OCI-LY7 (cell line): ENCODE results near the gene CA12. TPM values are rescaled to one million over a fixed set of nuclear protein-coding genes. Genes with fewer than 3 reads are reported as not detected.

Source experiments
- BruUV-seq: library from RNA; stranded (reverse); fragments of 400-500 nt; replicated peaks from 2 replicates; lab custom pipeline; 2021; lab: Mats Ljungman, UMichigan
- CTCF ChIA-PET: fragments of 300-600 bp; sonication (Branson Sonifier 250); formaldehyde crosslinking; loops from one replicate; lab custom pipeline; 2022; ENCODE audit warnings: antibody characterized with exemption; ENCODE audit not compliant: unreplicated experiment; lab: Charles Lee
- POLR2A ChIA-PET: fragments of 300-600 bp; sonication (Branson Sonifier 250); formaldehyde crosslinking; loops from one replicate; lab custom pipeline; 2022; ENCODE audit warnings: antibody characterized with exemption; lab: Charles Lee
- DNase-seq: peaks from one replicate; pipeline ENCODE4 v3.0.0-alpha.2; 2015; ENCODE audit warnings: low spot score
- H2AFZ ChIP-seq: fragments of 200-600 bp; sonication (generic), shearing (Covaris generic); 2 replicates; pipeline ENCODE4 v1.6.1; 2014; ENCODE audit warnings: mild to moderate bottlenecking, antibody characterized with exemption, low read length, moderate library complexity
- H3K27ac ChIP-seq: fragments of 200-600 bp; sonication (generic); 2 replicates; pipeline ENCODE4 v1.5.1; 2014; ENCODE audit warnings: mixed run types, low read depth, mild to moderate bottlenecking, moderate library complexity, low read length, inconsistent platforms; ENCODE audit not compliant: poor library complexity, severe bottlenecking
- H3K36me3 ChIP-seq: fragments of 200-600 bp; sonication (generic); 2 replicates; pipeline ENCODE4 v1.6.1; 2014; ENCODE audit warnings: mild to moderate bottlenecking, antibody characterized with exemption, low read length, moderate library complexity, mixed read lengths; ENCODE audit not compliant: insufficient read depth
- H3K4me1 ChIP-seq: fragments of 200-600 bp; sonication (generic); 2 replicates; pipeline ENCODE4 v1.5.1; 2014; ENCODE audit warnings: mild to moderate bottlenecking, low read length; ENCODE audit not compliant: insufficient read depth, poor library complexity, severe bottlenecking
- H3K4me2 ChIP-seq: fragments of 200-600 bp; sonication (generic); 2 replicates; pipeline ENCODE4 v1.6.1; 2014; ENCODE audit warnings: mild to moderate bottlenecking, low read length
- H3K4me3 ChIP-seq: fragments of 200-600 bp; sonication (generic); 2 replicates; pipeline ENCODE4 v1.5.1; 2014; ENCODE audit warnings: mild to moderate bottlenecking, low read depth, low read length; ENCODE audit not compliant: poor library complexity, severe bottlenecking
- H3K79me2 ChIP-seq: fragments of 200-600 bp; sonication (generic); 2 replicates; pipeline ENCODE4 v1.6.1; 2016; ENCODE audit warnings: low read depth, mild to moderate bottlenecking, low read length, moderate library complexity, mixed read lengths; ENCODE audit not compliant: insufficient read depth
- H3K9me2 ChIP-seq: fragments of 200-600 bp; sonication (generic); 2 replicates; pipeline ENCODE4 v1.6.1; 2016; ENCODE audit warnings: mild to moderate bottlenecking, low read length, mixed read lengths; ENCODE audit not compliant: insufficient read depth
- H3K9me3 ChIP-seq: fragments of 200-600 bp; sonication (generic); 2 replicates; pipeline ENCODE4 v1.6.1; 2014; ENCODE audit warnings: mild to moderate bottlenecking, mixed run types, low read length, mixed read lengths
- H4K20me1 ChIP-seq: fragments of 200-600 bp; sonication (generic); 2 replicates; pipeline ENCODE4 v1.6.1; 2014; ENCODE audit warnings: mild to moderate bottlenecking, antibody characterized with exemption, low read length, moderate library complexity, mixed read lengths; ENCODE audit not compliant: insufficient read depth
- EZH2phosphoT487 ChIP-seq: fragments of 200-600 bp; sonication (generic); IDR thresholded peaks from 2 replicates; pipeline ENCODE4 v1.6.1; 2018; ENCODE audit warnings: low read depth, borderline replicate concordance, mild to moderate bottlenecking, mixed run types, antibody characterized with exemption, low read length, moderate library complexity, mixed read lengths
- intact Hi-C: fragments of 100-400 bp; cut with micrococcal nuclease; formaldehyde crosslinking; loops from one replicate; pipeline ENCODE4 v1.10.0; 2022; ENCODE audit not compliant: unreplicated experiment
- total RNA-seq, 2 experiments: library from RNA; depleted of rRNA in 1 of 2; stranded (reverse); fragments of >200 nt in 1 of 2; shearing (Covaris generic) in 1 of 2; gene quantifications; 2 replicates each; pipeline ENCODE4 v1.2.3, GENCODE V29; 2014 to 2022
- TF ChIP-seq, protein P1 (sequence below): fragments of 200-600 bp; sonication (generic); conservative IDR thresholded peaks from 2 replicates; pipeline ENCODE4 v1.5.1; 2014; ENCODE audit warnings: mild to moderate bottlenecking, antibody characterized with exemption, low read length, moderate library complexity, mixed read lengths

CA12 gene
- total RNA-seq, 2 experiments from 2014 or later = not detected

DNA sequence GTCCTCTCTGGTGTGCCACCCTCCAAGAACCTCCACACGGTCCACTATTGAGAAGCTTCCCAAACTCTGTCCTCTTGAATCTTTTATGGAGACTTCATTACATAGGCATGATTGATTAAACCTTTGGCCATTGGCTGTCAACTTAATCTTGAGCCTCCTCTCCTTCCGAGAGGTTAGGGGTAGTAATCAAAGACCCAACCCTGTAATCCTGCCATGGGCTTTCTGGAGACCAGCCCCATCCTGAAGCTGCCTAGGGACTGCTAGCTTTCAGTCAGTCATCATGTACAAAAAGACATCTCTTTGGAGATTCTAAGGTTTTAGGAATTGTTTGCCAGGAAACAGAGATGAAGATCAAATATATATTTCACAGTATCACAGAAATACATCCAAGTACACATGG is 67.2 kb downstream of the CA12 start:
- no peak overlapping the region for H3K4me3 ChIP-seq
- POLR2A ChIA-PET = no interaction called here
- no peaks in the 10 kb centered on the region for H3K9me2 ChIP-seq
- no peaks in the 10 kb centered on the region for H3K9me3 ChIP-seq
- intact Hi-C loops = no loop called here
- TF ChIP-seq, protein P1, sequence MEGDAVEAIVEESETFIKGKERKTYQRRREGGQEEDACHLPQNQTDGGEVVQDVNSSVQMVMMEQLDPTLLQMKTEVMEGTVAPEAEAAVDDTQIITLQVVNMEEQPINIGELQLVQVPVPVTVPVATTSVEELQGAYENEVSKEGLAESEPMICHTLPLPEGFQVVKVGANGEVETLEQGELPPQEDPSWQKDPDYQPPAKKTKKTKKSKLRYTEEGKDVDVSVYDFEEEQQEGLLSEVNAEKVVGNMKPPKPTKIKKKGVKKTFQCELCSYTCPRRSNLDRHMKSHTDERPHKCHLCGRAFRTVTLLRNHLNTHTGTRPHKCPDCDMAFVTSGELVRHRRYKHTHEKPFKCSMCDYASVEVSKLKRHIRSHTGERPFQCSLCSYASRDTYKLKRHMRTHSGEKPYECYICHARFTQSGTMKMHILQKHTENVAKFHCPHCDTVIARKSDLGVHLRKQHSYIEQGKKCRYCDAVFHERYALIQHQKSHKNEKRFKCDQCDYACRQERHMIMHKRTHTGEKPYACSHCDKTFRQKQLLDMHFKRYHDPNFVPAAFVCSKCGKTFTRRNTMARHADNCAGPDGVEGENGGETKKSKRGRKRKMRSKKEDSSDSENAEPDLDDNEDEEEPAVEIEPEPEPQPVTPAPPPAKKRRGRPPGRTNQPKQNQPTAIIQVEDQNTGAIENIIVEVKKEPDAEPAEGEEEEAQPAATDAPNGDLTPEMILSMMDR = no peak
- no peak for TF ChIP-seq EZH2phosphoT487
- BruUV-seq = no TSS peak
- H3K36me3 ChIP-seq = no peaks in the 10 kb centered on the region
- DNase-seq = no peak
- H3K79me2 ChIP-seq = no peaks in the 10 kb centered on the region
- CTCF ChIA-PET = no interaction called here
- no peaks in the 10 kb centered on the region for H4K20me1 ChIP-seq
- H3K27ac ChIP-seq = no peak overlapping the region
- no peak overlapping the region for H3K4me2 ChIP-seq
- H2AFZ ChIP-seq = no peak overlapping the region
- no peaks in the 10 kb centered on the region for H3K4me1 ChIP-seq

DNA sequence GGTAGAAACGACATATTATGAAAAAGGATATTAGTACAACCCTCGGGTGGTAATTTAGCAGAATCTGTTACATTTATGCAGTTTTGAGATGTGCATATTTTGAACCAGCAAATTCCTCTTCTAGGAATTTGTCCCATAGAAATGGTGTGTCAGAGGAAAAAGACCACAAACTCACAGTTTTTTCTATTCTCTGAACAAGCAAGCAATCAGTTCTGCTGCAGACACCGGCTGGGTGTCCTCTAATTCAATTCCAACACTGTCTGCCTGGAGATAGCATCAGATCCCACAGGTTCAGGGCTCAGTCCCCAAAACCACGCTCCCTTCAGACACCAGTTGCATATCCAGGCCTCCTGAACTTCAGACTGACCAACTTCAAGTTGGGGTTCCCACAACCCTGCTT is 67.8 kb downstream of the CA12 start:
- Histone ChIP-seq H3K4me1 (no peaks in the 10 kb centered on the region), H3K36me3 (no peaks in the 10 kb centered on the region), H2AFZ (no peak overlapping the region), H3K79me2 (no peaks in the 10 kb centered on the region), H3K9me2 (no peaks in the 10 kb centered on the region), H3K9me3 (no peaks in the 10 kb centered on the region), H4K20me1 (no peaks in the 10 kb centered on the region), H3K4me2 (no peak overlapping the region), H3K4me3 (no peak overlapping the region), H3K27ac (no peak overlapping the region)
- TF ChIP-seq EZH2phosphoT487 = no peak
- intact Hi-C loops = no loop called here
- no TSS peak for BruUV-seq
- no peak for DNase-seq
- ChIA-PET CTCF (no interaction called here), POLR2A (interaction anchor here (0.8 kb wide), 1 partner anchor 236 kb away, joined by 3 read pairs; no protein-coding TSS in a partner anchor)

DNA sequence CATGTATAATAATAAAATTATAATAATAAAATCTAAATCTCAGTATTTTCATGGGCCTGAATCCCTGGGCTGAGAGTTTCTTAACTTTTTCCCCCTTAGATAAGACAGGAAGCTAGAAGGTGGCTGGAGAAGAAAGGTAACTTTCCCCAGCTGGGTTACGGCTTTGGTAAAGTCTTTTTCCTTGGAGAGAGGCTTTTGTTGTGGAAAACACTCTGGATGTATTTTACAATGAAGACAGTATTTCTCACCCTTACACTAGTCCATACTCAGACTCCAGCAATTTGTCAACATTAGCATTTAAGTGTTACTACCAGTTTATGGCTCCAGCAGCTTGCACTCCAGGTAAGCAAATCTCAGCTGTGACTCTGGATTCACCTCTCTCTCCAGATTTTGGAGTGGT is 69.4 kb downstream of the CA12 start:
- H2AFZ ChIP-seq = no peak overlapping the region
- ChIA-PET CTCF (no interaction called here), POLR2A (interaction anchor here (1.2 kb wide), 2 partner anchors 59 to 186 kb away, joined by 3 read pairs; no protein-coding TSS in a partner anchor)
- no peak for DNase-seq
- intact Hi-C loops = no loop called here
- no peaks in the 10 kb centered on the region for H3K36me3 ChIP-seq
- H4K20me1 ChIP-seq = no peaks in the 10 kb centered on the region
- TF ChIP-seq, protein P1 = no peak
- no peak for TF ChIP-seq EZH2phosphoT487
- no peaks in the 10 kb centered on the region for H3K9me3 ChIP-seq
- H3K27ac ChIP-seq = no peak overlapping the region
- no peaks in the 10 kb centered on the region for H3K9me2 ChIP-seq
- no peak overlapping the region for H3K4me3 ChIP-seq
- H3K79me2 ChIP-seq = no peaks in the 10 kb centered on the region
- no TSS peak for BruUV-seq
- H3K4me2 ChIP-seq = no peak overlapping the region
- no peaks in the 10 kb centered on the region for H3K4me1 ChIP-seq
